ENCODE data around the gene STRN3.
"Not testable (repeated sequence)": the region's sequence is repeated elsewhere in the genome, so short reads cannot be mapped to it uniquely, and the experiment has no call there.

The STRN3 gene

GRCh38 chr14:31036552-31036951 lies 10.4 kb upstream of the STRN3 start:
- DNase-seq: no peak

GRCh38 chr14:31030469-31030868 lies 4.3 kb upstream of the STRN3 start:
- DNase-seq: no peak

GRCh38 chr14:31029016-31029970 lies 3.1 kb upstream of the STRN3 start:
- no peak for DNase-seq

GRCh38 chr14:31027847-31028246 lies 1.7 kb upstream of the STRN3 start:
- DNase-seq: no peak

- DNase-seq: peak; percentile 90
Measured at GRCh38 chr14:31026450-31027235, 464 bp upstream of the STRN3 start.

- peak; percentile 35 for DNase-seq
Measured at GRCh38 chr14:31025367-31026076, 657 bp downstream of the STRN3 start, which contains the start of gene AP4S1. Gene AP4S1, plus strand, starts transcription at chr14:31025649. Its CDS starts 40,548 bp downstream, at chr14:31066197.

- DNase-seq: no peak
Measured at GRCh38 chr14:31024577-31025366, 1.4 kb downstream of the STRN3 start.

- DNase-seq: no peak
Measured at GRCh38 chr14:31024010-31024480, 2.1 kb downstream of the STRN3 start.

- DNase-seq: no peak
Measured at GRCh38 chr14:31022386-31022785, 3.8 kb downstream of the STRN3 start.

GRCh38 chr14:31021576-31021949 lies 4.6 kb downstream of the STRN3 start:
- DNase-seq: no peak

GRCh38 chr14:31020834-31021575 lies 5.2 kb downstream of the STRN3 start:
- no peak for DNase-seq

GRCh38 chr14:31018057-31018645 lies 8.0 kb downstream of the STRN3 start:
- no peak for DNase-seq

- DNase-seq: no peak
Measured at GRCh38 chr14:31013841-31014240, 12.3 kb downstream of the STRN3 start.

GRCh38 chr14:31010935-31011334 lies 15.2 kb downstream of the STRN3 start:
- DNase-seq: no peak

GRCh38 chr14:31009836-31010574 lies 16.2 kb downstream of the STRN3 start:
- no peak for DNase-seq

GRCh38 chr14:31006703-31007102 lies 19.5 kb downstream of the STRN3 start:
- no peak for DNase-seq

- not testable (repeated sequence) for DNase-seq
Measured at GRCh38 chr14:31004007-31004406, 22.2 kb downstream of the STRN3 start.

- no peak for DNase-seq
Measured at GRCh38 chr14:31003284-31003683, 22.9 kb downstream of the STRN3 start.

GRCh38 chr14:31001339-31001658 lies 24.9 kb downstream of the STRN3 start:
- no peak for DNase-seq

GRCh38 chr14:31000629-31001338 lies 25.4 kb downstream of the STRN3 start:
- peak; percentile 15 for DNase-seq
